GM19452 (cell line): Measurements from ENCODE around the gene KCNC2.

ENCODE experiments used
- ATAC-seq: cut with Tn5 transposase; IDR thresholded peaks from one replicate; pipeline ENCODE4 v1.9.1; 2021; ENCODE audit not compliant: unreplicated experiment

The KCNC2 gene

GRCh38 chr12:75162845-75163244, 46.8 kb downstream of the KCNC2 start:
- no peak for ATAC-seq

GRCh38 chr12:75161488-75161887, 48.2 kb downstream of the KCNC2 start:
- ATAC-seq = no peak

GRCh38 chr12:75157385-75157784, 52.3 kb downstream of the KCNC2 start:
- ATAC-seq = no peak

GRCh38 chr12:75155962-75156361, 53.7 kb downstream of the KCNC2 start:
- no peak for ATAC-seq

GRCh38 chr12:75154388-75154787, 55.3 kb downstream of the KCNC2 start:
- ATAC-seq = no peak

GRCh38 chr12:75139196-75139595, 70.4 kb downstream of the KCNC2 start:
- no peak for ATAC-seq

- ATAC-seq = no peak
Observed at GRCh38 chr12:75137896-75138295, 71.7 kb downstream of the KCNC2 start.

- ATAC-seq = no peak
Observed at GRCh38 chr12:75135026-75135425, 74.6 kb downstream of the KCNC2 start.

GRCh38 chr12:75130811-75131210, 78.8 kb downstream of the KCNC2 start:
- ATAC-seq = no peak

GRCh38 chr12:75129275-75129674, 80.4 kb downstream of the KCNC2 start:
- ATAC-seq = no peak

GRCh38 chr12:75121036-75121705, 88.5 kb downstream of the KCNC2 start:
- ATAC-seq = no peak

GRCh38 chr12:75120311-75120711, 89.3 kb downstream of the KCNC2 start:
- no peak for ATAC-seq

- no peak for ATAC-seq
Observed at GRCh38 chr12:75116646-75117198, 92.9 kb downstream of the KCNC2 start.

GRCh38 chr12:75115748-75116147, 93.9 kb downstream of the KCNC2 start:
- ATAC-seq = no peak

GRCh38 chr12:75103822-75104221, 105.8 kb downstream of the KCNC2 start:
- ATAC-seq = no peak

- no peak for ATAC-seq
Observed at GRCh38 chr12:75101781-75102180, 107.9 kb downstream of the KCNC2 start.

- no peak for ATAC-seq
Observed at GRCh38 chr12:75099210-75099609, 110.4 kb downstream of the KCNC2 start.

- ATAC-seq = no peak
Observed at GRCh38 chr12:75097003-75097402, 112.6 kb downstream of the KCNC2 start.

- no peak for ATAC-seq
Observed at GRCh38 chr12:75087654-75088053, 122.0 kb downstream of the KCNC2 start.

GRCh38 chr12:75086091-75087038, 123.3 kb downstream of the KCNC2 start:
- no peak for ATAC-seq

GRCh38 chr12:75081305-75081704, 128.3 kb downstream of the KCNC2 start:
- no peak for ATAC-seq

GRCh38 chr12:75080582-75080981, 129.1 kb downstream of the KCNC2 start:
- ATAC-seq = no peak
